Thoracic aorta (tissue), 2 donors: ENCODE results near the gene PDSS2. TPM values are rescaled to one million over a fixed set of nuclear protein-coding genes. Genes with fewer than 3 reads are reported as not detected.
"Not testable (repeated sequence)": the region's sequence is repeated elsewhere in the genome, so short reads cannot be mapped to it uniquely, and the experiment has no call there.

ENCODE experiments used
- ATAC-seq: fragments of 150-250 bp; one replicate; pipeline ENCODE4 v1.8.0; 2017; ENCODE audit warnings: low read depth; ENCODE audit not compliant: insufficient number of reproducible peaks, low FRiP score
- DNase-seq: peaks from one replicate; pipeline ENCODE4 v3.0.0-alpha.2; 2020; ENCODE audit warnings: low spot score
- H3K27ac ChIP-seq, 2 donors: fragments of 200-600 bp; sonication (generic); 1 replicate in 1 of 2; 2 replicates in 1 of 2; pipeline ENCODE4 v1.5.1; 2016; ENCODE audit warnings: mild to moderate bottlenecking in 2 of 2, moderate library complexity in 2 of 2
- H3K27me3 ChIP-seq: fragments of 200-600 bp; sonication (generic); replicated peaks from 2 replicates; pipeline ENCODE4 v1.6.0; 2016; ENCODE audit warnings: mild to moderate bottlenecking; ENCODE audit not compliant: insufficient read depth
- H3K36me3 ChIP-seq: fragments of 200-600 bp; sonication (generic); one replicate; pipeline ENCODE4 v1.5.1; 2016
- H3K4me1 ChIP-seq, 2 donors: fragments of 200-600 bp; sonication (generic); 1 replicate in 1 of 2; 2 replicates in 1 of 2; pipeline versions ENCODE4 v1.5.1 to v1.6.0; 2016; ENCODE audit warnings: low read depth in 2 of 2, mild to moderate bottlenecking in 1 of 2; ENCODE audit not compliant: control insufficient read depth in 1 of 2
- H3K4me3 ChIP-seq: fragments of 200-600 bp; sonication (generic); 2 replicates; pipeline ENCODE4 v1.5.1; 2016; ENCODE audit warnings: mild to moderate bottlenecking
- H3K9me3 ChIP-seq: fragments of 200-600 bp; sonication (generic); 2 replicates; pipeline ENCODE4 v1.5.1; 2016
- total RNA-seq, 2 donors: library from RNA; depleted of rRNA; stranded (reverse); fragments of >200 nt; gene quantifications; one replicate each; pipeline versions ENCODE4 v1.1.0 to v1.2.3, GENCODE V29; 2016
- TF ChIP-seq, protein P1 (sequence below): fragments of 200-600 bp; sonication (generic); IDR thresholded peaks from one replicate; pipeline ENCODE4 v1.5.1; 2019; ENCODE audit warnings: antibody characterized with exemption

Gene PDSS2
- total RNA-seq, 2 donors from 2014 or later, result 6.9 to 9.9 TPM

GRCh38 chr6:107180099-107180498 lies 279.3 kb downstream of the PDSS2 start:
- H3K4me3 ChIP-seq, result no peak overlapping the region
- no peaks in the 10 kb centered on the region for H3K9me3 ChIP-seq
- H3K27me3 ChIP-seq, result no peaks in the 10 kb centered on the region
- TF ChIP-seq, protein P1, sequence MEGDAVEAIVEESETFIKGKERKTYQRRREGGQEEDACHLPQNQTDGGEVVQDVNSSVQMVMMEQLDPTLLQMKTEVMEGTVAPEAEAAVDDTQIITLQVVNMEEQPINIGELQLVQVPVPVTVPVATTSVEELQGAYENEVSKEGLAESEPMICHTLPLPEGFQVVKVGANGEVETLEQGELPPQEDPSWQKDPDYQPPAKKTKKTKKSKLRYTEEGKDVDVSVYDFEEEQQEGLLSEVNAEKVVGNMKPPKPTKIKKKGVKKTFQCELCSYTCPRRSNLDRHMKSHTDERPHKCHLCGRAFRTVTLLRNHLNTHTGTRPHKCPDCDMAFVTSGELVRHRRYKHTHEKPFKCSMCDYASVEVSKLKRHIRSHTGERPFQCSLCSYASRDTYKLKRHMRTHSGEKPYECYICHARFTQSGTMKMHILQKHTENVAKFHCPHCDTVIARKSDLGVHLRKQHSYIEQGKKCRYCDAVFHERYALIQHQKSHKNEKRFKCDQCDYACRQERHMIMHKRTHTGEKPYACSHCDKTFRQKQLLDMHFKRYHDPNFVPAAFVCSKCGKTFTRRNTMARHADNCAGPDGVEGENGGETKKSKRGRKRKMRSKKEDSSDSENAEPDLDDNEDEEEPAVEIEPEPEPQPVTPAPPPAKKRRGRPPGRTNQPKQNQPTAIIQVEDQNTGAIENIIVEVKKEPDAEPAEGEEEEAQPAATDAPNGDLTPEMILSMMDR, result no peak
- no peaks in the 10 kb centered on the region for H3K4me1 ChIP-seq
- DNase-seq (no peak), ATAC-seq (no peak)
- H3K27ac ChIP-seq, result no peak overlapping the region
- H3K36me3 ChIP-seq, result no peaks in the 10 kb centered on the region

DNA sequence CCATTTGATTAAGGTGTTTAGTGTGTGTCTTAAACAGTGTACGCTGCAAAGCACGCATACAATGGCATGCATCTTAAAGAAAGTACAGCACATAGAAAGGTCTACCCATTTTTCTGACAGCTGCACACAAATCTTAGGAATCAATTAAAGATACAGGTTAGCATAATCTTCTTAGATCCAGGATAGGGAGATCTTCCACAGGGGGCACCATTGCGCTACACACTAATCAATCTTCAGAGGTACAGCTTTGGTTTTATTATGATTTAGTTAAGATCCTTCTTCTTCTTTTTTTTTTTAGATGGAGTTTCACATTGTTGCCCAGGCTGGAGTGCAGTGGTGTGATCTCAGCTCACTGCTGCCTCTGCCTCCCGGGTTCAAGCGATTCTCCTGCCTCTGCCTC lies 280.4 kb downstream of the PDSS2 start:
- no peak overlapping the region for H3K27ac ChIP-seq
- H3K9me3 ChIP-seq, result no peaks in the 10 kb centered on the region
- H3K4me1 ChIP-seq, result no peaks in the 10 kb centered on the region
- DNase-seq, result no peak
- ATAC-seq, result no peak
- TF ChIP-seq, protein P1, result no peak
- no peaks in the 10 kb centered on the region for H3K27me3 ChIP-seq
- no peak overlapping the region for H3K4me3 ChIP-seq
- H3K36me3 ChIP-seq, result no peaks in the 10 kb centered on the region

GRCh38 chr6:107173779-107174178 lies 285.6 kb downstream of the PDSS2 start:
- H3K27me3 ChIP-seq, result no peaks in the 10 kb centered on the region
- no peak overlapping the region for H3K4me3 ChIP-seq
- TF ChIP-seq, protein P1, result no peak
- H3K9me3 ChIP-seq, result no peaks in the 10 kb centered on the region
- H3K4me1 ChIP-seq, result no peaks in the 10 kb centered on the region
- no peaks in the 10 kb centered on the region for H3K36me3 ChIP-seq
- no peak overlapping the region for H3K27ac ChIP-seq
- ATAC-seq (no peak), DNase-seq (no peak)

DNA sequence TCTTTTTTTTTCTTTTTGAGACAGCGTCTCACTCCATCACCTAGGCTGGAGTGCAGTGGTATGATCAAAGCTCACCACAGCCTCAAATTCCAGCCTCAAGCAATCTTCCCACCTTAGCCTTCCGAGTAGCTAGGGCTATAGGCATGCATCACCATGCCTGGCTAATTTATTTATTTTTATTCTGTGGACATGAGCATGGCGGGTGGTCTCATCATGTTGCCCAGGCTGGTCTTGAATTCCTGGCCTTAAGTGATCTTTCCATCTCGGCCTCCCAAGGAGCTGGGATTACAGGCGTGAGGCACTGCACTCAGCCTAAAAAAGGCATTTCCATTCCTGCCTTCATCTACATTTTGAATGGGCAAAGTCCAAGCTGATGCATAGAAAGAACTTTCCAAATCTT lies 287.9 kb downstream of the PDSS2 start:
- no peak overlapping the region for H3K27ac ChIP-seq
- no peaks in the 10 kb centered on the region for H3K4me1 ChIP-seq
- ATAC-seq (no peak), DNase-seq (no peak)
- no peak overlapping the region for H3K4me3 ChIP-seq
- no peaks in the 10 kb centered on the region for H3K27me3 ChIP-seq
- no peaks in the 10 kb centered on the region for H3K9me3 ChIP-seq
- TF ChIP-seq, protein P1, result no peak
- H3K36me3 ChIP-seq, result no peaks in the 10 kb centered on the region

DNA sequence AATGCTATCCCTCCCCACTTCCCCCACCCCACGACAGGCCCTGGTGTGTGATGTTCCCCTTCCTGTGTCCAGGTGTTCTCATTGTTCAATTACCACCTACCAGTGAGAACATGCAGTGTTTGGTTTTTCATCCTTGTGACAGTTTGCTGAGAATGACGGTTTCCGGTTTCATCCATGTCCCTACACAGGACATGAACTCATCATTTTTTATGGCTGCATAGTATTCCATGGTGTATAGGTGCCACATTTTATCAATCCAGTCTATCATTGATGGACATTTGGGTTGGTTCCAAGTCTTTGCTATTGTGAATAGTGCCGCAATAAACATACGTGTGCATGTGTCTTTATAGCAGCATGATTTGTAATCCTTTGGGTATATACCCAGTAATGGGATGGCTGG lies 295.1 kb downstream of the PDSS2 start:
- H3K4me1 ChIP-seq, ATAC-seq, H3K36me3 ChIP-seq, H3K4me3 ChIP-seq, H3K9me3 ChIP-seq, H3K27ac ChIP-seq, H3K27me3 ChIP-seq, DNase-seq: not testable (repeated sequence)

- Histone ChIP-seq H3K27me3 (no peaks in the 10 kb centered on the region), H3K27ac (no peak overlapping the region), H3K4me3 (no peak overlapping the region), H3K36me3 (no peaks in the 10 kb centered on the region), H3K4me1 (no peaks in the 10 kb centered on the region), H3K9me3 (no peaks in the 10 kb centered on the region)
- no peak for ATAC-seq
- DNase-seq, result no peak
- TF ChIP-seq, protein P1, result no peak
Observed at GRCh38 chr6:107161521-107161920, 297.8 kb downstream of the PDSS2 start.
